Measurements from ENCODE around the gene SASH1.

- no peak for TF ChIP-seq CTCF (IDR thresholded peaks at IDR 0.05)
- TF ChIP-seq POLR2A (IDR thresholded peaks at IDR 0.05) = no peak
Observed at GRCh38 chr6:148396926-148397325, 54.3 kb downstream of the SASH1 start.

All from esophagus squamous epithelium (tissue), 4 donors.